Progenitor cell of endocrine pancreas (in vitro differentiated cells): ENCODE results near the gene ICE1. TPM values are rescaled to one million over a fixed set of nuclear protein-coding genes. Genes with fewer than 3 reads are reported as not detected.
"Not testable (repeated sequence)": the region's sequence is repeated elsewhere in the genome, so short reads cannot be mapped to it uniquely, and the experiment has no call there.

ENCODE experiments used
- DNase-seq: peaks from one replicate; pipeline ENCODE4 v3.0.0; 2021; ENCODE audit warnings: low spot score; ENCODE audit not compliant: unreplicated experiment
- H3K27ac Mint-ChIP-seq: 2 replicates; pipeline ENCODE4 v1.8.0; 2021; ENCODE audit warnings: mild to moderate bottlenecking, moderate library complexity, mixed read lengths
- H3K27me3 Mint-ChIP-seq: 2 replicates; pipeline ENCODE4 v1.8.0; 2021; ENCODE audit warnings: mixed read lengths
- H3K36me3 Mint-ChIP-seq: 2 replicates; pipeline ENCODE4 v1.8.0; 2022; ENCODE audit warnings: mixed read lengths; ENCODE audit not compliant: insufficient read depth
- H3K4me1 Mint-ChIP-seq: 2 replicates; pipeline ENCODE4 v1.8.0; 2021; ENCODE audit warnings: low read depth, mixed read lengths
- H3K4me3 Mint-ChIP-seq: 2 replicates; pipeline ENCODE4 v1.8.0; 2021; ENCODE audit warnings: low read depth, mild to moderate bottlenecking, moderate library complexity, mixed read lengths
- H3K9me3 Mint-ChIP-seq: 2 replicates; pipeline ENCODE4 v1.8.0; 2021; ENCODE audit warnings: low read depth, mixed read lengths
- CTCF ChIP-seq: fragments of 200-600 bp; sonication (generic); IDR thresholded peaks from one replicate; pipeline ENCODE4 v1.5.0; 2021; ENCODE audit warnings: antibody characterized with exemption, mild to moderate bottlenecking; ENCODE audit not compliant: unreplicated experiment
- total RNA-seq: library from RNA; stranded (reverse); gene quantifications from 2 replicates; pipeline ENCODE4 v1.2.1, GENCODE V29; 2021

Gene ICE1
- total RNA-seq, 1 donor from 2014 or later, result 40.0 TPM

DNA sequence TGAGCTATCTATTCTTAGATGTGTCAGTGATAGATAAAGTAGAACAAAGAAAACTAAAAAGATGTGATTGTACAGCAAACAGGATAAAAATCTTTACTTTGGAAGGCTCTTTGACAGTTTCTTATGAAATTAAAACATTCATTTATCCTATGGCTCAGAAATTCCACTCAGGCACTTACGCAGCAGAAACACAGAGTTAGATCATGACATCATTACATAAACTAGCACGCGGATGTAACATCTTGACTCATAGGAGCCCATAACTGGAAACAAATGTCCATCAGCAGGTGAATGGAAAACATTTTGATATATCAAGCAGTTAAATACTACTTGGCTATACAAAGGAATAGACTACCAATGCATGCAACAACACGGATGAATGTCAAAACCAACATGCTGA is 45.3 kb downstream of the ICE1 start:
- DNase-seq, result no peak
- TF ChIP-seq CTCF, result no peak
- Mint-ChIP-seq H3K27me3 (no peaks in the 10 kb centered on the region), H3K9me3 (no peaks in the 10 kb centered on the region), H3K4me3 (no peak overlapping the region), H3K36me3 (peaks cover 19% of the 10 kb centered on the region), H3K4me1 (no peaks in the 10 kb centered on the region), H3K27ac (no peak overlapping the region)

GRCh38 chr5:5470933-5471332 is 48.5 kb downstream of the ICE1 start:
- no peak overlapping the region for H3K27ac Mint-ChIP-seq

GRCh38 chr5:5473226-5473625 is 50.7 kb downstream of the ICE1 start:
- H3K36me3 Mint-ChIP-seq, result peaks cover 26% of the 10 kb centered on the region

More at GRCh38 chr5:5470933-5471332, 48.5 kb downstream of the ICE1 start:
- TF ChIP-seq CTCF, result no peak
- Mint-ChIP-seq H3K9me3 (no peaks in the 10 kb centered on the region), H3K27me3 (no peaks in the 10 kb centered on the region), H3K4me3 (no peak overlapping the region), H3K4me1 (no peaks in the 10 kb centered on the region), H3K36me3 (peaks cover 14% of the 10 kb centered on the region)
- DNase-seq, result no peak

GRCh38 chr5:5474961-5475360 is 52.5 kb downstream of the ICE1 start:
- TF ChIP-seq CTCF, result no peak
- peaks cover 42% of the 10 kb centered on the region for H3K36me3 Mint-ChIP-seq
- H3K27ac Mint-ChIP-seq, result no peak overlapping the region
- H3K4me1 Mint-ChIP-seq, result no peaks in the 10 kb centered on the region
- no peaks in the 10 kb centered on the region for H3K27me3 Mint-ChIP-seq
- no peak for DNase-seq
- no peak overlapping the region for H3K4me3 Mint-ChIP-seq
- peaks cover 6% of the 10 kb centered on the region for H3K9me3 Mint-ChIP-seq

More at GRCh38 chr5:5473226-5473625, 50.7 kb downstream of the ICE1 start:
- no peak for DNase-seq
- TF ChIP-seq CTCF, result no peak
- no peaks in the 10 kb centered on the region for H3K27me3 Mint-ChIP-seq
- no peaks in the 10 kb centered on the region for H3K4me1 Mint-ChIP-seq
- no peaks in the 10 kb centered on the region for H3K9me3 Mint-ChIP-seq
- no peak overlapping the region for H3K27ac Mint-ChIP-seq
- no peak overlapping the region for H3K4me3 Mint-ChIP-seq

DNA sequence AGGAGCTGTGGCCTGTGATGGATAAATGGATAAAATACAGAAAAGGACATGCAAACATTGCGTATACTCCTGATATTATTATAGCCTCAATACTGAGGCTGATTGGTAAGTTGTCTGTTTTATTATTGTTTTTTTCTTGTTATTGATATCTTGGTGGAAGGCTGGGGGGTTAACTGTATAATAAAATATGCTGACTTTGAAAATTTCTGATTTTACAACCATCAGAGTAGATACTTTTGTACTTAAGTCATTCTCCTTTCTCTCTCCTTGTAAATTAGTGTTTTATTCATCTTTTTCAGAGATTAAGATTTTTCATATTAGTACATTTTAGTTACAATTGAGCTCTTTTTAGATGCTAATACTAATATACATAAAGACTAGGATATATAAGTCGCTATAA is 53.5 kb downstream of the ICE1 start:
- H3K27me3 Mint-ChIP-seq, result no peaks in the 10 kb centered on the region
- TF ChIP-seq CTCF, result no peak
- no peak overlapping the region for H3K4me3 Mint-ChIP-seq
- peaks cover 42% of the 10 kb centered on the region for H3K36me3 Mint-ChIP-seq
- DNase-seq, result no peak
- H3K4me1 Mint-ChIP-seq, result no peaks in the 10 kb centered on the region
- H3K9me3 Mint-ChIP-seq, result peaks cover 6% of the 10 kb centered on the region
- no peak overlapping the region for H3K27ac Mint-ChIP-seq

- Mint-ChIP-seq H3K27ac (peak overlapping the region; percentile 45), H3K36me3 (peaks cover 44% of the 10 kb centered on the region)
- H3K4me3 Mint-ChIP-seq, H3K4me1 Mint-ChIP-seq, H3K9me3 Mint-ChIP-seq, H3K27me3 Mint-ChIP-seq, DNase-seq: not testable (repeated sequence)
Measured at GRCh38 chr5:5479578-5479977, 57.1 kb downstream of the ICE1 start.
